Measurements from ENCODE around the gene CCL14. TPM values are rescaled to one million over a fixed set of nuclear protein-coding genes. Genes with fewer than 3 reads are reported as not detected.

Gene CCL14
- total and polyA plus RNA-seq, 4 donors: 1.9 to 124 (median 40.2) TPM

DNA sequence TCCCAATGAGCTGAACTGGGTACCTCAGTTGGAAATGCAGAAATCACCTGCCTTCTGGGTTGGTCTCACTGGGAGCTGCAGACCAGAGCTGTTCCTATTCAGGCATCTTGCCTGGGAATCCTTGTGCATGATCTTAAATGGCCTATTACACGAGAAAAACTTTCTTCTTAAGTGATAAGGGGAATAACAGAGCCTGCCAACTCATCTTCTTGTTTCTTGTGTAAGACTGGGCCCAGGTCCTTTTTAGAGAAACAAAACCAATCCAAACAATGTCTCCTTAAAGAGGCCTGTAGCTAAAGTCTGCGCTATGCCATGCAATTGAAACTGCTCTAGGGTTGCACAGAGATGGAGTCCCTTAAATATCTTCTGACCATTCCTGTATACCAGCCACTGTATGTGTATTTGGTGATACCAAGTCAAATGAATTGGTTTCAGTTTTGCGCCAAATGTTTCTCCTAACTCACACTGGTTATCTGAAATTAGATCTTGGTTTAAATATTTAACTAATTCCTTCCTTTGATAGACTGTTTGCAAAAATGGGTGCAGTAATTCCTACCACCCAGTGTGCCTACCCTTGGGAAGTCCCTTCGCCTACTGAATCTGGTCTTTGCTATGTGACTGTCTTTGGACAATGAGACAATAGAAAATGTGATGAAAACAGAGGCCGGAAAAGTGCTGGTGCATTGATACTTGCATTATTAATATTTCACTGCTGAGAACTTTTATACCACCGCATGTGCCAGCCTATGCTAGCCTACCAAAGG is 37.8 kb upstream of the CCL14 start:
- H3K4me1 ChIP-seq (ENCODE audit: control insufficient read depth in 4 of 4, insufficient read depth in 4 of 4, low read length in 3 of 4): no peaks in the 10 kb centered on the region
- no peak overlapping the region for H3K27ac ChIP-seq (ENCODE audit: low read depth in 1 of 2, low read length in 2 of 2)
- no peak for DNase-seq (ENCODE audit: low spot score)
- H3K9me3 ChIP-seq (ENCODE audit: control insufficient read depth in 4 of 4, low read length in 3 of 4): no peaks in the 10 kb centered on the region
- H3K36me3 ChIP-seq (ENCODE audit: control insufficient read depth in 4 of 4, insufficient read depth in 3 of 4, low read depth in 1 of 4, low read length in 3 of 4): no peaks in the 10 kb centered on the region
- TF ChIP-seq ATF3 (IDR thresholded peaks at IDR 0.05) (no peak), NR2F2 (IDR thresholded peaks at IDR 0.05) (no peak), ZBTB33 (IDR thresholded peaks at IDR 0.05) (no peak), HNF4A (conservative IDR thresholded peaks at IDR 0.05) (no peak), GABPA (IDR thresholded peaks at IDR 0.05 in 1 of 2, conservative IDR thresholded peaks at IDR 0.05 in 1 of 2) (no peak), SP1 (IDR thresholded peaks at IDR 0.05) (no peak), JUND (IDR thresholded peaks at IDR 0.05) (no peak), FOXA1 (IDR thresholded peaks at IDR 0.05) (no peak), RAD21 (IDR thresholded peaks at IDR 0.05) (no peak)
- TF ChIP-seq, protein P1, sequence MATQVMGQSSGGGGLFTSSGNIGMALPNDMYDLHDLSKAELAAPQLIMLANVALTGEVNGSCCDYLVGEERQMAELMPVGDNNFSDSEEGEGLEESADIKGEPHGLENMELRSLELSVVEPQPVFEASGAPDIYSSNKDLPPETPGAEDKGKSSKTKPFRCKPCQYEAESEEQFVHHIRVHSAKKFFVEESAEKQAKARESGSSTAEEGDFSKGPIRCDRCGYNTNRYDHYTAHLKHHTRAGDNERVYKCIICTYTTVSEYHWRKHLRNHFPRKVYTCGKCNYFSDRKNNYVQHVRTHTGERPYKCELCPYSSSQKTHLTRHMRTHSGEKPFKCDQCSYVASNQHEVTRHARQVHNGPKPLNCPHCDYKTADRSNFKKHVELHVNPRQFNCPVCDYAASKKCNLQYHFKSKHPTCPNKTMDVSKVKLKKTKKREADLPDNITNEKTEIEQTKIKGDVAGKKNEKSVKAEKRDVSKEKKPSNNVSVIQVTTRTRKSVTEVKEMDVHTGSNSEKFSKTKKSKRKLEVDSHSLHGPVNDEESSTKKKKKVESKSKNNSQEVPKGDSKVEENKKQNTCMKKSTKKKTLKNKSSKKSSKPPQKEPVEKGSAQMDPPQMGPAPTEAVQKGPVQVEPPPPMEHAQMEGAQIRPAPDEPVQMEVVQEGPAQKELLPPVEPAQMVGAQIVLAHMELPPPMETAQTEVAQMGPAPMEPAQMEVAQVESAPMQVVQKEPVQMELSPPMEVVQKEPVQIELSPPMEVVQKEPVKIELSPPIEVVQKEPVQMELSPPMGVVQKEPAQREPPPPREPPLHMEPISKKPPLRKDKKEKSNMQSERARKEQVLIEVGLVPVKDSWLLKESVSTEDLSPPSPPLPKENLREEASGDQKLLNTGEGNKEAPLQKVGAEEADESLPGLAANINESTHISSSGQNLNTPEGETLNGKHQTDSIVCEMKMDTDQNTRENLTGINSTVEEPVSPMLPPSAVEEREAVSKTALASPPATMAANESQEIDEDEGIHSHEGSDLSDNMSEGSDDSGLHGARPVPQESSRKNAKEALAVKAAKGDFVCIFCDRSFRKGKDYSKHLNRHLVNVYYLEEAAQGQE (IDR thresholded peaks at IDR 0.05): no peak
- H3K27me3 ChIP-seq (ENCODE audit: control insufficient read depth in 4 of 4, insufficient read depth in 4 of 4, low read length in 3 of 4): no peaks in the 10 kb centered on the region
- 93% methylated on average over 6 of the region's 6 CpGs for WGBS
- no peak overlapping the region for H3K4me3 ChIP-seq (ENCODE audit: low read depth in 1 of 3, low read length in 3 of 3)
- H3K9ac ChIP-seq (ENCODE audit: low read depth in 1 of 2, low read length in 2 of 2): no peak overlapping the region

DNA sequence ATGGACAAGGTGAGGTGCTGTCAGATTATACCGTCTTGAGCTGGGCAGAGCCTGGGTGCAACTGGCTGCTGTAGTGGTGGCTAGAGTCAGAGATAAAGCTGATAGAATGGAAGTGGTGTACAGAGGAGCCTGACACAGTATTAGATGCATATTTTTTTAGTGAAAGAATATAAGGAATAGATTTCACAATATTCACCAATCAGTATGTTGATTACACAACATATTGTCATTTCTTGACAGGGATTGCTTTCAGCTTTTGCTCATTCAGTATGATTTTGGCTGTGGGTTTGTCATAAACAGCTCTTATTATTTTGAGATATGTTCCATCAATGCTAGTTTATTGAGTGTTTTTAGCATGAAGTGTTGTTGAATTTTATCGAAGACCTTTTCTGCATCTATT is 32.9 kb upstream of the CCL14 start:
- Histone ChIP-seq H3K36me3 (ENCODE audit: control insufficient read depth in 4 of 4, insufficient read depth in 3 of 4, low read depth in 1 of 4, low read length in 3 of 4) (no peaks in the 10 kb centered on the region), H3K27ac (ENCODE audit: low read depth in 1 of 2, low read length in 2 of 2) (no peak overlapping the region), H3K27me3 (ENCODE audit: control insufficient read depth in 4 of 4, insufficient read depth in 4 of 4, low read length in 3 of 4) (no peaks in the 10 kb centered on the region), H3K9ac (ENCODE audit: low read depth in 1 of 2, low read length in 2 of 2) (no peak overlapping the region), H3K4me3 (ENCODE audit: low read depth in 1 of 3, low read length in 3 of 3) (no peak overlapping the region), H3K9me3 (ENCODE audit: control insufficient read depth in 4 of 4, low read length in 3 of 4) (no peaks in the 10 kb centered on the region), H3K4me1 (ENCODE audit: control insufficient read depth in 4 of 4, insufficient read depth in 4 of 4, low read length in 3 of 4) (peaks cover 0 to 2% (median 0%) of the 10 kb centered on the region in 4 donors)
- 96% methylated on average over 2 of the region's 2 CpGs for WGBS
- no peak for DNase-seq (ENCODE audit: low spot score)
- no peak for TF ChIP-seq SP1 (IDR thresholded peaks at IDR 0.05)
- no peak for TF ChIP-seq GABPA (IDR thresholded peaks at IDR 0.05 in 1 of 2, conservative IDR thresholded peaks at IDR 0.05 in 1 of 2)
- TF ChIP-seq HNF4G (IDR thresholded peaks at IDR 0.05): no peak
- no peak for TF ChIP-seq RXRA (IDR thresholded peaks at IDR 0.05)
- TF ChIP-seq MAX (IDR thresholded peaks at IDR 0.05): no peak
- no peak for TF ChIP-seq FOXA1 (IDR thresholded peaks at IDR 0.05)
- TF ChIP-seq, protein P2, sequence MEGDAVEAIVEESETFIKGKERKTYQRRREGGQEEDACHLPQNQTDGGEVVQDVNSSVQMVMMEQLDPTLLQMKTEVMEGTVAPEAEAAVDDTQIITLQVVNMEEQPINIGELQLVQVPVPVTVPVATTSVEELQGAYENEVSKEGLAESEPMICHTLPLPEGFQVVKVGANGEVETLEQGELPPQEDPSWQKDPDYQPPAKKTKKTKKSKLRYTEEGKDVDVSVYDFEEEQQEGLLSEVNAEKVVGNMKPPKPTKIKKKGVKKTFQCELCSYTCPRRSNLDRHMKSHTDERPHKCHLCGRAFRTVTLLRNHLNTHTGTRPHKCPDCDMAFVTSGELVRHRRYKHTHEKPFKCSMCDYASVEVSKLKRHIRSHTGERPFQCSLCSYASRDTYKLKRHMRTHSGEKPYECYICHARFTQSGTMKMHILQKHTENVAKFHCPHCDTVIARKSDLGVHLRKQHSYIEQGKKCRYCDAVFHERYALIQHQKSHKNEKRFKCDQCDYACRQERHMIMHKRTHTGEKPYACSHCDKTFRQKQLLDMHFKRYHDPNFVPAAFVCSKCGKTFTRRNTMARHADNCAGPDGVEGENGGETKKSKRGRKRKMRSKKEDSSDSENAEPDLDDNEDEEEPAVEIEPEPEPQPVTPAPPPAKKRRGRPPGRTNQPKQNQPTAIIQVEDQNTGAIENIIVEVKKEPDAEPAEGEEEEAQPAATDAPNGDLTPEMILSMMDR (IDR thresholded peaks at IDR 0.05; ENCODE audit: low read depth, low read length, missing input control): no peak

Measured in liver (tissue), 9 donors.